Endometrial microvascular endothelial cells (primary cell): Measurements from ENCODE around the gene ANAPC15. TPM values are rescaled to one million over a fixed set of nuclear protein-coding genes. Genes with fewer than 3 reads are reported as not detected.
"Not testable (repeated sequence)": the region's sequence is repeated elsewhere in the genome, so short reads cannot be mapped to it uniquely, and the experiment has no call there.

Source experiments
- in situ Hi-C: cut with HindIII; loops from 2 replicates; pipeline ENCODE4 v1.10.0; 2017; ENCODE audit warnings: low sequenced_read_pairs, low pct_unique_long_range_greater_than_20kb; ENCODE audit errors: inconsistent ontology term
- total RNA-seq: library from RNA; depleted of rRNA; stranded (reverse); fragments of >200 nt; gene quantifications from one replicate; pipeline ENCODE4 v1.2.3, GENCODE V29; 2015; ENCODE audit errors: inconsistent ontology term

ANAPC15 gene
- 48.1 TPM for total RNA-seq

GRCh38 chr11:72112143-72112977, at the start of gene ANAPC15:
Gene ANAPC15 (minus strand): TSS chr11:72112695. CDS start chr11:72111276, 1,419 bp downstream.
- in situ Hi-C loops = no loop called here

DNA sequence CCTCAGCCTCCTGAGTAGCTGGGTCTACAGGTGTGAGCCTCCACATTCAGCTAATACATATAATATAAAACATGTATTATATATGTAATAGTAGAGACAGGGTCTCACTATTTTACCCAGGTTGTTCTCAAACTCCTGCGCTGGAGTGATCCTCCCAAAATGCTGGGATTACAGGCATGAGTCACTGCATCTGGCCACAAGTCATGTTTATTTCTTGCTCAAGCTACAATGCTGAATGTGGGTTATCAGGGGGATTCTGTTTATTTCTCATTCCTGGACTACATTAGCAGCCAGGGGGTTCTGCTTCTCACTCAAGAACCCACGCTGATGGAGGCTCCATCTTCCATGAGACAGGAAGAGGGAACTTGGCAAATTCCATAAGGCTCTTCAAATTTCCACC, 47.8 kb upstream of the ANAPC15 start:
- in situ Hi-C loops = no loop called here

GRCh38 chr11:72157131-72157530, 44.6 kb upstream of the ANAPC15 start:
- in situ Hi-C loops = no loop called here

- in situ Hi-C loops = no loop called here
Measured at GRCh38 chr11:72155751-72156150, 43.3 kb upstream of the ANAPC15 start.

GRCh38 chr11:72154816-72155215, 42.3 kb upstream of the ANAPC15 start:
- in situ Hi-C loops = no loop called here

GRCh38 chr11:72153874-72154273, 41.4 kb upstream of the ANAPC15 start:
- in situ Hi-C loops = not testable (repeated sequence)

DNA sequence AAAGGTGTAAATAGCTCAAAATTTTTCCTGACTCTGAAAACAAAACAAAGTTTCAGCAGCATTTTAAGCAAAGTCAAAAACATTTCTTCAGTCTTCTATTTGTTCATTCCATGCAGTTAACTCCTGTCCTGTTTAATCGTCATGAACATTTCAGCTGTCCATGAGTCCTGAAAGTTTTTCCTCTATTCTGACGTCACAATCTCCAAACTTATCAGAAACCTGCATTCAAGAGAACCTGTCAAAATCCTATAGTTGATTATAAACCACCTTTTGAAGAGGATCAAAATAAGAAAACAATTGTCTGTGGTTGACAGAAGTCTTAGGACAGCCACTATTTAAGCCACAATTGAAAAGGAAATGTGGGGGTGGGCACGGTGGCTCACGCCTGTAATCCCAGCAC, 38.4 kb upstream of the ANAPC15 start:
- in situ Hi-C loops = no loop called here

DNA sequence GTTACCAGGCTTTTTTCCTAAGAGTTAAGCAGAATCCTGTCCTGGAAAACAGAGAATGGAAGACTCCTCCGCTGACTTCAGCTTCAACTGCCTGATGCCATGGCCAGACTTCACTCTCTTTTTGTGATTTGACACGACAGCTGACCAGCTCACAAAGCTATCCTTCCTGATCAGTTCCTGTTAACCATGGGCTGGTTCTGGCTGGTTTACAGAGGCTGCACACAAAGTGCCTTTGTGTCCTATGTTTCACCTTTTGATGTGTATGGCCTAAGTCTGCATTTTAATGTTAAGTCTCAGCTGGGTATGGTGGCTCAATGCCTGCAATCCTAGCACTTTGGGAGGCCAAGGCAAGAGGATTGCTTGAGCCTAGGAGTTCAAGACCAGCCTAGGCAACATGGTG, 34.1 kb upstream of the ANAPC15 start:
- in situ Hi-C loops = no loop called here

DNA sequence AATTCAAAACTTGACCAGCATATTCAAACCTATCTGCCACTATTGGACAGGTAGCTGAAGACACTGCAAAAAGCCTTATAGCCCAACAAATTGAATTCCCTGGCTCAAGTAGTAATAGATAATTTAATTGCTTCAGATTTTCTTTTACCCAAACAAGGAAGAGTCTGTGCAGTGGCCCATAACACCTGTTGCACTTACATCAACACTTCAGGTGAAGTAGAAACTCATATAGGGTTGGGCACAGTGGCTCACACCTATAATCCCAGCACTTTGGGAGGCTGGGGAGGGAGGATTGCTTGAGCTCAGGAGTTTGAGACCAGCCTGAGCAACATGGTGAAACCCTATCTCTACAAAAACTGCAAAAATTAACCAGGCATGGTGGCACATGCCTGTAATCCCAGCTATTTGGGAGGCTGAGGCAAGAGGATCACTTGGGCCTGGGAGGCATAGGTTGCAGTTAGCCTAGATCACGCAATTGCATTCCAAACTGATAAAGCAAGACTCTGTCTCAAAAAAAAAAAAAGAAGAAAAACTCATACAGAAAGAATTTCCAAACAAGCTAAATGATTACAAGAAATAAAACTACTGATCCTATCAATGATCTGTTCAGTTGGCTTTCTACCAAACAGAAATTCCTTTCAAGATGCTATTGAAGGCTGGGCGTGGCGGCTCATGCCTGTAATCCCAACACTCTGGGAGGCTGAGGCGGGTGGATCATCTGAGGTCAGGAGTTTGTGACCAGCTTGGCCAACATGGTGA, 32.5 kb upstream of the ANAPC15 start:
- in situ Hi-C loops = no loop called here

GRCh38 chr11:72142543-72142942, 30.0 kb upstream of the ANAPC15 start:
- in situ Hi-C loops = not testable (repeated sequence)

- in situ Hi-C loops = not testable (repeated sequence)
Measured at GRCh38 chr11:72142086-72142485, 29.6 kb upstream of the ANAPC15 start.

DNA sequence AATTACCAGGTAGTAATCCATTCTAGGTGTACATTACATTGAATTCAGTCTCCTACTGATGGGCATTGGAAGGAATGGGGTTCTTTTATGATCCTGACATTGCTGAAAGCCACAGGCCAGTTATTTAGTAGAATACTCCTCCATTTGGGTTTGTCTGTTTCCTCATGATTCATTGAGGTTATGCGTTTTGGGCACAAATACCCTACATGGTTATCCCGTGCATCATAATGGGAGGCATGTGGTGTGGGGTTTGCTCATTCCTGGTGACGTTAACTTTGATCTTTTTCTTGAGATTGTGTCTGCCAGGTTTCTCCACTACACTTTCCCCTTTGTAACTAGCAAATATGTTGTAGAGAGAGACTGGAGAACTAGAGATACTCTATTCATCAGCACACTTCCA, 28.6 kb upstream of the ANAPC15 start:
- in situ Hi-C loops = no loop called here

- in situ Hi-C loops = no loop called here
Measured at GRCh38 chr11:72140661-72141060, 28.2 kb upstream of the ANAPC15 start.

- in situ Hi-C loops = no loop called here
Measured at GRCh38 chr11:72139500-72139899, 27.0 kb upstream of the ANAPC15 start.

DNA sequence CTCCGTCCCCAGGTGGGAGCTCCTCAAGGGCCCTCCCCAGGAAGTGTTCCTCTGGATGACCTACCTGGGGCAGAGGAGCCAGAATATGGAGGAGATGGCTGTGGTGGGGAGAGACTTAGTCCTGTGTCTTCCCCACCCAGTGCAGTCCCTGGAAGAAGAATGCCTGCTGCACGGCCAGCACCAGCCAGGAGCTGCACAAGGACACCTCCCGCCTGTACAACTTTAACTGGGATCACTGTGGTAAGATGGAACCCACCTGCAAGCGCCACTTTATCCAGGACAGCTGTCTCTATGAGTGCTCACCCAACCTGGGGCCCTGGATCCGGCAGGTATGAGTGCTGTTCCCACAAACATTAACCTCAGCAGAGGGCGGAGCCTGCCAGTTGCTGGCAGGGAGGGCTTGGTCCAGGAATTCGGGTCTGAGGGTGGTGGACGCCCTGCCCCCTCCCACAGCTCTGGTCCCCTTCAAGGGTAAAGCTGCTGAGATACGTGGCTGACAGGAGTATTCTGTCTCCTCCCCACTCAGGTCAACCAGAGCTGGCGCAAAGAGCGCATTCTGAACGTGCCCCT, 26.4 kb upstream of the ANAPC15 start:
- in situ Hi-C loops = no loop called here

DNA sequence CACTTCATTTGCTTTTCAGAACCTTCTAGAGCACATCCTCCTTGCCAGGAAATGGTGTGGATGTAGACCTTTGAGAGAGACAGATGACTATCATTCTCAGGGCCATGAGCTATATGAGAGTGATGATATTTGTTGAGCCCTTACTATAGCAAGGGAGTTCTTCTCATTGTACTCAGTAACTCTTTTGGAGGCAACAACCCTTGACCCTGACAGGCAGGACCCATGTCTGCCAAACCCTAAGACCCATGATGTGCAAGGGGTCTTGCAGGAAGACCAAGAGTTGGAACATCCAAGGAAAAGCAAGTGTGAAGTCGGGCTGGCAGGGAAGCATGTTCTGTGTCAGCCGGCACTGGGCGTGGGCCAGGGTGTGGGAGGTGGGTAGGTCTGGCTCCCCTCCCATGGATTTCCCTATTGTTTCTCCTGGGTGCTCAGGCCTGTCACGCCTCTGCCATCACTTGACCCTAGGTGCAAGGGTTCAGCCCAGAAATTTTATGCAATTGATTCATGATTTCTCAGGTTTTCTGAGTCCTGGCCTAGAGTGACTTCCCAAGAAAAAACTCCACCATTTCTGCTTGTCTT, 24.3 kb upstream of the ANAPC15 start:
- in situ Hi-C loops = no loop called here

DNA sequence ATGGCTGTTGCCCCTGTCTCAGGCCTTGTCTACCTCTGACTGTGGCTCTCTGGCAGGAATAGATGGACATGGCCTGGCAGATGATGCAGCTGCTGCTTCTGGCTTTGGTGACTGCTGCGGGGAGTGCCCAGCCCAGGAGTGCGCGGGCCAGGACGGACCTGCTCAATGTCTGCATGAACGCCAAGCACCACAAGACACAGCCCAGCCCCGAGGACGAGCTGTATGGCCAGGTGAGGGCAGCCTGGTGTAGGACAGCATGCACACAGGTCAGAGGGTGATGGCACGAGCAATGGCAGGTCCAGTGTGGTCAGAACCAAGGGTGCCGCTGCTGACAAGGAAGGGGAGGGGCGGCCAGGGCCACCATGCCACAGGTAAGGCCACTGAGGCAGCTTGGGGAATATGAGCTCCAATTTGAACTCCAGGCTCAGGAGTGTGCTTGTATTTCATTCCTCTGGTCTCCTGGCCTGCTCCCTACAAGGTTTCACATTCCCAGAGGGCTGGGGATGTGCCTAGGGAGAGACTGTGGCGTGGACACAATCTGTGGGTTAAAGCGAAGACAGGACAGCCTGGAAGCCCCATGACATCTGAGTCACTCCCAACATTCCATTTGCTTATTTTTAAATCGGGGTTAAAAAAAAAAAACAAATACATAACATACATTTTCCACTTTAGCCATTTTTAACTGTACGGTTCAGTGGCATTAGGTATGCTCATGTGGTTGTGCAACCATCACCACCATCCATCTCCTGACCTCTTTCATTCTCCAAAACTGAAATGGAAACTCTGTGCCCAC, 23.6 kb upstream of the ANAPC15 start:
- in situ Hi-C loops = no loop called here

GRCh38 chr11:72135473-72135872, 23.0 kb upstream of the ANAPC15 start, which contains the start of gene FOLR3:
Gene FOLR3 (plus strand): TSS chr11:72135725. CDS start chr11:72135953, 228 bp downstream.
- in situ Hi-C loops = not testable (repeated sequence)

GRCh38 chr11:72132646-72133045, 20.2 kb upstream of the ANAPC15 start:
- in situ Hi-C loops = no loop called here
